Left lung (tissue), 14 donors: ENCODE results near the gene VRK3. TPM values are rescaled to one million over a fixed set of nuclear protein-coding genes. Genes with fewer than 3 reads are reported as not detected.
"Not testable (repeated sequence)": the region's sequence is repeated elsewhere in the genome, so short reads cannot be mapped to it uniquely, and the experiment has no call there.

Experiments used
- ATAC-seq: fragments of 200-7000 bp; cut with Tn5 transposase; one replicate; pipeline ENCODE4 v1.9.1; 2020; ENCODE audit warnings: moderate library complexity
- DNase-seq, 4 donors: peaks; one replicate each; pipeline ENCODE4 v3.0.0-alpha.2; 2013 to 2020
- H3K27ac ChIP-seq, 2 donors: fragments of 200-600 bp; sonication (generic) in 1 of 2; one replicate each; pipeline versions ENCODE4 v1.5.0 to v1.8.0; 2020 to 2021
- H3K27me3 ChIP-seq, 2 donors: fragments of 200-600 bp; sonication (generic) in 1 of 2; one replicate each; pipeline versions ENCODE4 v1.5.0 to v1.8.0; 2020 to 2021
- H3K36me3 ChIP-seq, 2 donors: fragments of 200-600 bp; sonication (generic) in 1 of 2; one replicate each; pipeline versions ENCODE4 v1.5.0 to v1.8.0; 2020 to 2021
- H3K4me1 ChIP-seq, 2 donors: fragments of 200-600 bp; one replicate each; pipeline ENCODE4 v1.8.0; 2021
- H3K4me3 ChIP-seq, 2 donors: fragments of 200-600 bp; sonication (generic) in 1 of 2; one replicate each; pipeline versions ENCODE4 v1.5.0 to v1.8.0; 2020 to 2021; ENCODE audit warnings: mild to moderate bottlenecking in 1 of 2
- H3K9me3 ChIP-seq, 2 donors: fragments of 200-600 bp; sonication (generic) in 1 of 2; one replicate each; pipeline versions ENCODE4 v1.5.0 to v1.8.0; 2020 to 2021
- CTCF ChIP-seq, 2 donors: fragments of 200-600 bp; sonication (generic) in 1 of 2; IDR thresholded peaks; one replicate each; pipeline versions ENCODE4 v1.5.0 to v1.8.0; 2021; ENCODE audit warnings: antibody characterized with exemption in 2 of 2
- intact Hi-C, 2 donors: fragments of 100-400 bp; cut with DNase I; formaldehyde crosslinking; loops; one replicate each; pipeline versions ENCODE4 v1.11.2 to v1.14.2; 2022
- long read RNA-seq, 12 donors: library from polyadenylated mRNA in 2 of 12; unstranded in 2 of 12; transcript quantifications; one replicate each; pipeline ENCODE4 v2.0.0 and lab custom pipeline, GENCODE V29; 2019 to 2026
- polyA plus RNA-seq, 6 donors: library from polyadenylated mRNA; unstranded; fragments of 120-200 nt; gene quantifications; one replicate each; pipeline ENCODE4 v1.2.1, GENCODE V29; 2013; ENCODE audit not compliant: insufficient read length in 6 of 6
- total RNA-seq, 2 donors: library from RNA; stranded (reverse); fragmentation: NEBNext Ultra II Directional; extraction: Animal tissue kit (Norgen Biotek cat#: 25700); gene quantifications; one replicate each; pipeline ENCODE4 v1.2.1, GENCODE V29; 2021
- donor health status: DM: no; HTN: yes; CAD: no.
- donor health status: DM: no; HTN: no; CAD: no.

The VRK3 gene
- total RNA-seq: 10 to 100 TPM; 37.7 to 38.7 TPM
- polyA plus RNA-seq: 10 to 100 TPM; 37.5 to 43.4 (median 40.3) TPM
- long read RNA-seq, donor 1, transcript VRK3-217 (15 exons, 2,126 nt): major isoform, 6 of 14 reads
- long read RNA-seq, donor 1, partial matches to known transcripts: 0 of 14 reads
- long read RNA-seq, donor 1, other reads (novel, unspliced or antisense): 0 of 14 reads
- long read RNA-seq, donor 2, transcript VRK3-208 (1 exons, 2,197 nt): major isoform, 5 of 9 reads
- long read RNA-seq, donor 2, partial matches to known transcripts: 0 of 9 reads
- long read RNA-seq, donor 2, other reads (novel, unspliced or antisense): 0 of 9 reads
- long read RNA-seq, donor 3, transcript VRK3-217 (15 exons, 2,126 nt): major isoform, 7 of 11 reads
- long read RNA-seq, donor 3, partial matches to known transcripts: 0 of 11 reads
- long read RNA-seq, donor 3, other reads (novel, unspliced or antisense): 0 of 11 reads
- long read RNA-seq, donor 4, transcript VRK3-217 (15 exons, 2,126 nt): major isoform, 11 of 16 reads
- long read RNA-seq, donor 4, partial matches to known transcripts: 0 of 16 reads
- long read RNA-seq, donor 4, other reads (novel, unspliced or antisense): 4 of 16 reads
- long read RNA-seq, donor 5, partial matches to known transcripts: 0 of 13 reads
- long read RNA-seq, donor 5, other reads (novel, unspliced or antisense): 5 of 13 reads
- long read RNA-seq, donor 6, transcript VRK3-217 (15 exons, 2,126 nt): major isoform, 5 of 8 reads
- long read RNA-seq, donor 6, partial matches to known transcripts: 0 of 8 reads
- long read RNA-seq, donor 6, other reads (novel, unspliced or antisense): 0 of 8 reads
- long read RNA-seq, donor 7, transcript VRK3-217 (15 exons, 2,126 nt): major isoform, 5 of 5 reads
- long read RNA-seq, donor 7, partial matches to known transcripts: 0 of 5 reads
- long read RNA-seq, donor 7, other reads (novel, unspliced or antisense): 0 of 5 reads
- long read RNA-seq, donor 8, partial matches to known transcripts: 0 of 7 reads
- long read RNA-seq, donor 8, other reads (novel, unspliced or antisense): 0 of 7 reads
- long read RNA-seq, donor 9: 0 reads
- long read RNA-seq, donor 10, transcript VRK3-217 (15 exons, 2,126 nt): major isoform, 25 of 53 reads
- long read RNA-seq, donor 10, partial matches to known transcripts: 11 of 53 reads
- long read RNA-seq, donor 10, other reads (novel, unspliced or antisense): 12 of 53 reads
- long read RNA-seq, donor 11: 0 reads
- long read RNA-seq, donor 12, transcript VRK3-217 (15 exons, 2,126 nt): major isoform, 6 of 12 reads
- long read RNA-seq, donor 12, partial matches to known transcripts: 0 of 12 reads
- long read RNA-seq, donor 12, other reads (novel, unspliced or antisense): 0 of 12 reads

- peak in 1 of 2 donors; percentile 5 for TF ChIP-seq CTCF (IDR thresholded peaks at IDR 0.05)
- no peaks in the 10 kb centered on the region for H3K9me3 ChIP-seq
- no peaks in the 10 kb centered on the region for H3K27me3 ChIP-seq
- H3K27ac ChIP-seq: peak within 1 kb of the TSS; percentile 86 to 96
- peak; percentile 99 to 100 (median 100) for DNase-seq
- peak within 1 kb of the TSS; percentile 82 to 92 for H3K4me3 ChIP-seq
- intact Hi-C loops: no loop called here
- peak; percentile 97 for ATAC-seq
- peaks cover 16 to 43% of the 10 kb centered on the region in 2 donors for H3K4me1 ChIP-seq
- peaks cover 0 to 14% of the 10 kb centered on the region in 2 donors for H3K36me3 ChIP-seq
Observed at GRCh38 chr19:50025022-50025793, at the start of gene VRK3. TSS of gene VRK3 (minus strand) at chr19:50025372. CDS start at chr19:50016162, 9,210 bp downstream.

GRCh38 chr19:50068382-50068781, 43.2 kb upstream of the VRK3 start:
- ATAC-seq, H3K27me3 ChIP-seq, intact Hi-C loops: not testable (repeated sequence)

GRCh38 chr19:50067575-50067974, 42.4 kb upstream of the VRK3 start:
- TF ChIP-seq CTCF (IDR thresholded peaks at IDR 0.05): no peak
- H3K36me3 ChIP-seq: no peaks in the 10 kb centered on the region
- H3K4me3 ChIP-seq: no peak overlapping the region
- H3K4me1 ChIP-seq: no peaks in the 10 kb centered on the region
- intact Hi-C loops: no loop called here
- no peak for DNase-seq
- ATAC-seq: no peak
- no peak overlapping the region for H3K27ac ChIP-seq
- no peaks in the 10 kb centered on the region for H3K9me3 ChIP-seq
- no peaks in the 10 kb centered on the region for H3K27me3 ChIP-seq

More at GRCh38 chr19:50068382-50068781, 43.2 kb upstream of the VRK3 start:
- H3K4me3 ChIP-seq, H3K27ac ChIP-seq, H3K9me3 ChIP-seq, DNase-seq, H3K36me3 ChIP-seq, H3K4me1 ChIP-seq: not testable (repeated sequence)

GRCh38 chr19:50065938-50066337, 40.8 kb upstream of the VRK3 start:
- no peak for TF ChIP-seq CTCF (IDR thresholded peaks at IDR 0.05)
- H3K4me3 ChIP-seq: no peak overlapping the region
- peaks cover 0 to under 1% of the 10 kb centered on the region in 2 donors for H3K9me3 ChIP-seq
- H3K27ac ChIP-seq: no peak overlapping the region
- intact Hi-C loops: no loop called here
- no peak for ATAC-seq
- DNase-seq: no peak
- H3K4me1 ChIP-seq: no peaks in the 10 kb centered on the region
- H3K36me3 ChIP-seq: no peaks in the 10 kb centered on the region
- H3K27me3 ChIP-seq: no peaks in the 10 kb centered on the region
